ENCODE results near the gene CATSPERE. TPM values are rescaled to one million over a fixed set of nuclear protein-coding genes. Genes with fewer than 3 reads are reported as not detected.
A peak's percentile ranks its signal among the peaks of the same experiment; 100 is the strongest.

The CATSPERE gene
- total and polyA plus RNA-seq, 9 of the 15 experiments (the other 6 are each of a cell fraction or from before 2014, with no cell fraction given): 0.06 to 0.16 (median 0.09) TPM; not detected in 3

DNA sequence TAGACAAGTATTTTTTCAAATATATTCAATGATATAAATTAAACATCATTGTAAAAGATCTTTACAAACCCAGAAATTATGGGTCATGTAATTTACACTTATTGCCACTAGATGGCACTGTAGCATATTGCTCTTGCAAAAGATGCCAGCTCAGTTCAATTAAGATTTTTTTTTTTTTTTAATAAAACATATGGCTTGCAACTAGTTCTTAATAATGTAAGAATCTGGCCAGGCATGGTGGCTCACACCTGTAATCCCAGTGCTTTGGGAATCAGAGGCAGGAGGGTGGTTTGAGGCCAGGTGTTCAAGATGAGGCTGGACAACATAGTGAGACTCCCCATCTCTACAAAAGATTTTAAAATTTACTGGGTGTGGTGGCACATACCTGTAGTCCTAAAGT lies 142.4 kb downstream of the CATSPERE start (continued):
- TF ChIP-seq, protein P1, sequence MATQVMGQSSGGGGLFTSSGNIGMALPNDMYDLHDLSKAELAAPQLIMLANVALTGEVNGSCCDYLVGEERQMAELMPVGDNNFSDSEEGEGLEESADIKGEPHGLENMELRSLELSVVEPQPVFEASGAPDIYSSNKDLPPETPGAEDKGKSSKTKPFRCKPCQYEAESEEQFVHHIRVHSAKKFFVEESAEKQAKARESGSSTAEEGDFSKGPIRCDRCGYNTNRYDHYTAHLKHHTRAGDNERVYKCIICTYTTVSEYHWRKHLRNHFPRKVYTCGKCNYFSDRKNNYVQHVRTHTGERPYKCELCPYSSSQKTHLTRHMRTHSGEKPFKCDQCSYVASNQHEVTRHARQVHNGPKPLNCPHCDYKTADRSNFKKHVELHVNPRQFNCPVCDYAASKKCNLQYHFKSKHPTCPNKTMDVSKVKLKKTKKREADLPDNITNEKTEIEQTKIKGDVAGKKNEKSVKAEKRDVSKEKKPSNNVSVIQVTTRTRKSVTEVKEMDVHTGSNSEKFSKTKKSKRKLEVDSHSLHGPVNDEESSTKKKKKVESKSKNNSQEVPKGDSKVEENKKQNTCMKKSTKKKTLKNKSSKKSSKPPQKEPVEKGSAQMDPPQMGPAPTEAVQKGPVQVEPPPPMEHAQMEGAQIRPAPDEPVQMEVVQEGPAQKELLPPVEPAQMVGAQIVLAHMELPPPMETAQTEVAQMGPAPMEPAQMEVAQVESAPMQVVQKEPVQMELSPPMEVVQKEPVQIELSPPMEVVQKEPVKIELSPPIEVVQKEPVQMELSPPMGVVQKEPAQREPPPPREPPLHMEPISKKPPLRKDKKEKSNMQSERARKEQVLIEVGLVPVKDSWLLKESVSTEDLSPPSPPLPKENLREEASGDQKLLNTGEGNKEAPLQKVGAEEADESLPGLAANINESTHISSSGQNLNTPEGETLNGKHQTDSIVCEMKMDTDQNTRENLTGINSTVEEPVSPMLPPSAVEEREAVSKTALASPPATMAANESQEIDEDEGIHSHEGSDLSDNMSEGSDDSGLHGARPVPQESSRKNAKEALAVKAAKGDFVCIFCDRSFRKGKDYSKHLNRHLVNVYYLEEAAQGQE (IDR thresholded peaks at IDR 0.05; ENCODE audit: borderline replicate concordance): peak; percentile 76; the same call in 1 of the 2 replicates
- TF ChIP-seq, protein P1 (CRISPR knock-in tag; IDR thresholded peaks at IDR 0.05; ENCODE audit: low read depth): no peak
- TF ChIP-seq ZFP30 (CRISPR knock-in tag; IDR thresholded peaks at IDR 0.05; ENCODE audit: borderline replicate concordance) (no peak), ZNF121 (CRISPR knock-in tag; conservative IDR thresholded peaks at IDR 0.05) (peak; percentile 43; the same call in 1 of the 2 replicates), SPI1 (IDR thresholded peaks at IDR 0.05; ENCODE audit: borderline replicate concordance, low read depth, low read length) (no peak), ARNT (IDR thresholded peaks at IDR 0.05) (no peak), PHF21A (IDR thresholded peaks at IDR 0.05; ENCODE audit: borderline replicate concordance, low read depth) (no peak), ZNF766 (CRISPR knock-in tag; conservative IDR thresholded peaks at IDR 0.05) (no peak), CHD2 (IDR thresholded peaks at IDR 0.05; ENCODE audit: low read depth, low read length) (no peak), HNRNPK (IDR thresholded peaks at IDR 0.05; ENCODE audit: low read depth, low read length, poor library complexity, severe bottlenecking) (no peak)
- TF ChIP-seq, protein P2, sequence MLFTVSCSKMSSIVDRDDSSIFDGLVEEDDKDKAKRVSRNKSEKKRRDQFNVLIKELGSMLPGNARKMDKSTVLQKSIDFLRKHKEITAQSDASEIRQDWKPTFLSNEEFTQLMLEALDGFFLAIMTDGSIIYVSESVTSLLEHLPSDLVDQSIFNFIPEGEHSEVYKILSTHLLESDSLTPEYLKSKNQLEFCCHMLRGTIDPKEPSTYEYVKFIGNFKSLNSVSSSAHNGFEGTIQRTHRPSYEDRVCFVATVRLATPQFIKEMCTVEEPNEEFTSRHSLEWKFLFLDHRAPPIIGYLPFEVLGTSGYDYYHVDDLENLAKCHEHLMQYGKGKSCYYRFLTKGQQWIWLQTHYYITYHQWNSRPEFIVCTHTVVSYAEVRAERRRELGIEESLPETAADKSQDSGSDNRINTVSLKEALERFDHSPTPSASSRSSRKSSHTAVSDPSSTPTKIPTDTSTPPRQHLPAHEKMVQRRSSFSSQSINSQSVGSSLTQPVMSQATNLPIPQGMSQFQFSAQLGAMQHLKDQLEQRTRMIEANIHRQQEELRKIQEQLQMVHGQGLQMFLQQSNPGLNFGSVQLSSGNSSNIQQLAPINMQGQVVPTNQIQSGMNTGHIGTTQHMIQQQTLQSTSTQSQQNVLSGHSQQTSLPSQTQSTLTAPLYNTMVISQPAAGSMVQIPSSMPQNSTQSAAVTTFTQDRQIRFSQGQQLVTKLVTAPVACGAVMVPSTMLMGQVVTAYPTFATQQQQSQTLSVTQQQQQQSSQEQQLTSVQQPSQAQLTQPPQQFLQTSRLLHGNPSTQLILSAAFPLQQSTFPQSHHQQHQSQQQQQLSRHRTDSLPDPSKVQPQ (CRISPR knock-in tag; IDR thresholded peaks at IDR 0.05; ENCODE audit: borderline replicate concordance): no peak
- TF ChIP-seq, protein P3, sequence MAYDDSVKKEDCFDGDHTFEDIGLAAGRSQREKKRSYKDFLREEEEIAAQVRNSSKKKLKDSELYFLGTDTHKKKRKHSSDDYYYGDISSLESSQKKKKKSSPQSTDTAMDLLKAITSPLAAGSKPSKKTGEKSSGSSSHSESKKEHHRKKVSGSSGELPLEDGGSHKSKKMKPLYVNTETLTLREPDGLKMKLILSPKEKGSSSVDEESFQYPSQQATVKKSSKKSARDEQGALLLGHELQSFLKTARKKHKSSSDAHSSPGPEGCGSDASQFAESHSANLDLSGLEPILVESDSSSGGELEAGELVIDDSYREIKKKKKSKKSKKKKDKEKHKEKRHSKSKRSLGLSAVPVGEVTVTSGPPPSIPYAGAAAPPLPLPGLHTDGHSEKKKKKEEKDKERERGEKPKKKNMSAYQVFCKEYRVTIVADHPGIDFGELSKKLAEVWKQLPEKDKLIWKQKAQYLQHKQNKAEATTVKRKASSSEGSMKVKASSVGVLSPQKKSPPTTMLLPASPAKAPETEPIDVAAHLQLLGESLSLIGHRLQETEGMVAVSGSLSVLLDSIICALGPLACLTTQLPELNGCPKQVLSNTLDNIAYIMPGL (CRISPR knock-in tag; IDR thresholded peaks at IDR 0.05): no peak
